Measurements from ENCODE around the gene TRIM8.

- TF ChIP-seq CTCF (conservative IDR thresholded peaks at IDR 0.05; ENCODE audit: low read depth, low read length) (no peak), EZH2 (IDR thresholded peaks at IDR 0.05; ENCODE audit: low read length, unreplicated experiment) (no peak), EZH2phosphoT487 (IDR thresholded peaks at IDR 0.05; ENCODE audit: borderline replicate concordance, low read length) (no peak)
Measured at GRCh38 chr10:102649797-102650654, 5.7 kb downstream of the TRIM8 start.

Data from PC-3 (cell line).